Sigmoid colon (tissue), 4 donors: Measurements from ENCODE around the gene MERTK.
"Not testable (repeated sequence)": the region's sequence is repeated elsewhere in the genome, so short reads cannot be mapped to it uniquely, and the experiment has no call there.

Experiments used
- CTCF ChIP-seq, 4 experiments: fragments of 450-650 bp in 3 of 4; fragments of 200-600 bp in 1 of 4; IDR thresholded peaks; one replicate each; pipeline ENCODE4 v1.5.1; 2016 to 2019; ENCODE audit warnings: antibody characterized with exemption in 4 of 4, mild to moderate bottlenecking in 3 of 4, moderate library complexity in 2 of 4
- EP300 ChIP-seq, 4 donors: sonication (generic); formaldehyde crosslinking; IDR thresholded peaks; one replicate each; pipeline ENCODE4 v1.6.1; 2017; ENCODE audit warnings: antibody characterized with exemption in 4 of 4

DNA sequence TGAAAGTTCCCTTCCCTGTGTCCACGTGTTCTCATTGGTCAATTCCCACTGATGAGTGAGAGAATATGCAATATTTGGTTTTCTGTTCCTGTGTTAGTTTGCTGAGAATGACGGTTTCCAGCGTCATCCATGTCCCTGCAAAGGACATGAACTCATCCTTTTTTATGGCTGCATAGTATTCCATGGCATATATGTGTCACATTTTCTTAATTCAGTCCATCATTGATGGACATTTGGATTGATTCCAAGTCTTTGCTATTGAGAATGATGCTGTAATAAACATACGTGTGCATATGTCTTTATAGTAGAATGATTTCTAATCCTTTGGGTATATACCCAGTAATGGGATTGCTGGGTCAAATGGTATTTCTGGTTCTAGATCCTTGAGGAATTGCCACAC lies 35.5 kb downstream of the MERTK start:
- not testable (repeated sequence) for TF ChIP-seq CTCF, EP300 (IDR thresholded peaks at IDR 0.05)
